Osteocyte (in vitro differentiated cells): ENCODE results near the gene FAS. TPM values are rescaled to one million over a fixed set of nuclear protein-coding genes. Genes with fewer than 3 reads are reported as not detected.

ENCODE experiments used
- DNase-seq: peaks from one replicate; pipeline ENCODE4 v3.0.0; 2021; ENCODE audit warnings: mixed read lengths; ENCODE audit not compliant: unreplicated experiment; ENCODE audit errors: extremely low spot score
- H3K27ac Mint-ChIP-seq: one replicate; pipeline ENCODE4 v1.8.0; 2021; ENCODE audit warnings: mild to moderate bottlenecking, mixed read lengths; ENCODE audit not compliant: unreplicated experiment
- H3K27me3 Mint-ChIP-seq: one replicate; pipeline ENCODE4 v1.8.0; 2021; ENCODE audit warnings: mixed read lengths; ENCODE audit not compliant: unreplicated experiment
- H3K36me3 Mint-ChIP-seq: one replicate; pipeline ENCODE4 v1.8.0; 2021; ENCODE audit warnings: mixed read lengths; ENCODE audit not compliant: unreplicated experiment
- H3K4me1 Mint-ChIP-seq: one replicate; pipeline ENCODE4 v1.8.0; 2021; ENCODE audit warnings: mixed read lengths; ENCODE audit not compliant: unreplicated experiment
- H3K4me3 Mint-ChIP-seq: one replicate; pipeline ENCODE4 v1.8.0; 2021; ENCODE audit warnings: mild to moderate bottlenecking, moderate library complexity, mixed read lengths; ENCODE audit not compliant: unreplicated experiment
- H3K9me3 Mint-ChIP-seq: one replicate; pipeline ENCODE4 v1.8.0; 2021; ENCODE audit warnings: mixed read lengths; ENCODE audit not compliant: unreplicated experiment
- total RNA-seq: library from RNA; stranded (reverse); gene quantifications from 2 replicates; pipeline ENCODE4 v1.2.1, GENCODE V29; 2021
- TF ChIP-seq, protein P1 (sequence below): fragments of 200-600 bp; sonication (generic); IDR thresholded peaks from 2 replicates; pipeline ENCODE4 v1.5.0; 2021; ENCODE audit warnings: antibody characterized with exemption, mild to moderate bottlenecking, moderate library complexity

Gene FAS
- total RNA-seq, 1 donor from 2014 or later: 8.8 TPM

DNA sequence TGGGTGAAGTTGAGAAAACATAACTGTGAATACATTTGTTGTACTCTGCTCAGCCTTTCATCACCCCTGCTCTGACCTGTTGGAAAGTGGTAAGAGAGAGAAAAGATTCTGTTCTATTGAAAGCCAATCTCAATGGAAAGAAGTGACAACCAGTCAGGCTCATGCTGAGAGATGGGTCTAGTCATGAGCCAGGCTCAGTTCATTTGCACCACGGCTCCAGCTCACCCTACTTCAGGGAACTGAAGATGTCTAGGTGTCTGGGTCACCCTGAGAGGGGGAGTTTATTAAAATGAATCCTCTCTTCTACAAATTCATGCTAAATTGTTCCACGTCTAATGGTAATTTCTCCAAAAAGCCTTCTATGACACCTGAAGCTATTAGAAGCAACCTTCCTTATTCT, 12.1 kb upstream of the FAS start:
- H3K4me1 Mint-ChIP-seq: peaks cover 24% of the 10 kb centered on the region
- H3K36me3 Mint-ChIP-seq: no peaks in the 10 kb centered on the region
- H3K27ac Mint-ChIP-seq: no peak overlapping the region
- no peak overlapping the region for H3K4me3 Mint-ChIP-seq
- no peak for DNase-seq
- H3K27me3 Mint-ChIP-seq: no peaks in the 10 kb centered on the region
- no peaks in the 10 kb centered on the region for H3K9me3 Mint-ChIP-seq
- TF ChIP-seq, protein P1, sequence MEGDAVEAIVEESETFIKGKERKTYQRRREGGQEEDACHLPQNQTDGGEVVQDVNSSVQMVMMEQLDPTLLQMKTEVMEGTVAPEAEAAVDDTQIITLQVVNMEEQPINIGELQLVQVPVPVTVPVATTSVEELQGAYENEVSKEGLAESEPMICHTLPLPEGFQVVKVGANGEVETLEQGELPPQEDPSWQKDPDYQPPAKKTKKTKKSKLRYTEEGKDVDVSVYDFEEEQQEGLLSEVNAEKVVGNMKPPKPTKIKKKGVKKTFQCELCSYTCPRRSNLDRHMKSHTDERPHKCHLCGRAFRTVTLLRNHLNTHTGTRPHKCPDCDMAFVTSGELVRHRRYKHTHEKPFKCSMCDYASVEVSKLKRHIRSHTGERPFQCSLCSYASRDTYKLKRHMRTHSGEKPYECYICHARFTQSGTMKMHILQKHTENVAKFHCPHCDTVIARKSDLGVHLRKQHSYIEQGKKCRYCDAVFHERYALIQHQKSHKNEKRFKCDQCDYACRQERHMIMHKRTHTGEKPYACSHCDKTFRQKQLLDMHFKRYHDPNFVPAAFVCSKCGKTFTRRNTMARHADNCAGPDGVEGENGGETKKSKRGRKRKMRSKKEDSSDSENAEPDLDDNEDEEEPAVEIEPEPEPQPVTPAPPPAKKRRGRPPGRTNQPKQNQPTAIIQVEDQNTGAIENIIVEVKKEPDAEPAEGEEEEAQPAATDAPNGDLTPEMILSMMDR: no peak

DNA sequence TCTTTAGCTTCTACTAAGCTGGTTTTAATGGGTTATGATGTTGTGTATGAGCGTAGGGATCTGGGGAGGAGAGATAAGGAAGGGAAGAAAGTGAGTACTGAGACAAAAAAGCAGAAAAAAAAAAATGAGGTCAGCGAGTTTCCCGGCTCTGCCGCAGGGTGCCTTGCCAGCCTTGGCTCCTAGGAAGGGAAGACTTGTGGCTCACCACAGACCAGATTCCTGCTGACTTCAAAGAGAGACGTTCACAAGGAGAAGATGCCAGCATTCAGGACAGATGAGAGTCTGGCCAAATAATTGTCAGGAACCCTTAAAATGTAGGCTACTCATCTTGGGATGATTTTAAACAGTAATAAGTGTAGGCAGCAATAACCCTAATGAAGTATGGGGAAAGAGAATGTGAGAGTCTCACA, 11.4 kb upstream of the FAS start:
- H3K9me3 Mint-ChIP-seq: no peaks in the 10 kb centered on the region
- TF ChIP-seq, protein P1: no peak
- no peak for DNase-seq
- H3K27me3 Mint-ChIP-seq: no peaks in the 10 kb centered on the region
- H3K4me3 Mint-ChIP-seq: no peak overlapping the region
- peak overlapping the region; percentile 36 for H3K27ac Mint-ChIP-seq
- H3K36me3 Mint-ChIP-seq: no peaks in the 10 kb centered on the region
- peaks cover 21% of the 10 kb centered on the region for H3K4me1 Mint-ChIP-seq

DNA sequence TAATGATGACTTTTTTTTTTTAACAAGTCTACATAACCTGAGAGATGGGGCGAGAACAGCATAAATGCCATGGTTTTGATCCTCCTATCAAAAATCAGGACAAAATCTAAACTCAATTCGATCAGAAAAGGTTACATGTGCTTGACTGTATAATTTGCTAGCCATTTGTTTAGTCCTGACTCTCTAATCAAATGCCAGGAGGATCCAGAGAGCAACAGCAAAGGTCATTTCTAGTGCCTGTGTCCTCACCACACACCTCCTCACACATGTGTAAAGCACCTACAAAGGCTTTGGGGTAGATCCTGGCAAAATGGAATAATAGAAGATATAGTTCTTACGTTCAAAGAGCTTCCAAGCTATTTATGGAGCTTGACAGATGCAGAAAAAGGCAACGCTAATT, 11.0 kb upstream of the FAS start:
- Mint-ChIP-seq H3K4me3 (no peak overlapping the region), H3K27me3 (no peaks in the 10 kb centered on the region), H3K27ac (no peak overlapping the region), H3K36me3 (no peaks in the 10 kb centered on the region), H3K4me1 (peaks cover 21% of the 10 kb centered on the region), H3K9me3 (no peaks in the 10 kb centered on the region)
- DNase-seq: no peak
- TF ChIP-seq, protein P1: no peak

DNA sequence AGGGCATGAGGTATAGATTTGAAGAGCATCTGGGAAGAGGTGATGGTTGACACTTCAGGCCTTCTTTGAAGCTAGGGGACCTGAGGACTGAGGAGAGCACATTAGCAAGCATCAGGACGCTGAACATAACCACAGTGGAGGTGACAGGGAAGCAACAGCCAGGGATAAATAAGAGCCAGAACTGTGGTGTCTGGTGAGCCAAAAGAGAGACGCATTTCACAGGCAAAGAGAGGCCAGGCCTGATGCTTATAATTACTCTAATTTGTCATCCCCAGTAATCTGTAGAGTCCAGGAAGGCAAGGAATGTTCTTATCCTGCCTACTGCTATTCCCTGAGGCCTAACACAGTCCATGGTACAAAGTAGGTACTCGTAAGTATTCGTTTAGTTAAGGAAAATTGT, 10.4 kb upstream of the FAS start:
- no peaks in the 10 kb centered on the region for H3K36me3 Mint-ChIP-seq
- no peaks in the 10 kb centered on the region for H3K9me3 Mint-ChIP-seq
- H3K4me1 Mint-ChIP-seq: peaks cover 19% of the 10 kb centered on the region
- H3K27me3 Mint-ChIP-seq: no peaks in the 10 kb centered on the region
- H3K27ac Mint-ChIP-seq: no peak overlapping the region
- H3K4me3 Mint-ChIP-seq: no peak overlapping the region
- no peak for DNase-seq
- TF ChIP-seq, protein P1: no peak

DNA sequence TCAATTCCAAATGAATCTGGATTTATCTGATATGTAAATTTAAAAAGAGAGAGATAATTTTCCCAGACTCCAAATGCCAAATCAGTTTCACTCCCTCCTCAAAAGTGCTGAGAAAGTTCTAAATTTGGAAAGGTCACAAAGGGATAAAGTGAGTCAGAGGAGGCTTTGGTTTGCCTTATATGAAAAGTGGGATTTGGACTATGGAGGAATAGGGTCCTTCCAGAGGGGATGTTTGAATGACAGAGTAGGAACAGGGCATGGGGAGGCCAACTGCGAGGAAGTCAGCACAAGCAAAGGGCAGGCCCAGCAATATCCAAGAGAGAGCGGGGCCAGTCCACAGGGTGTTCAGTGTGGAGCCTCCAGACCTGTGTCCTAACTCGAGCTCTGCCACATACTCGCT, 9.8 kb upstream of the FAS start:
- H3K4me3 Mint-ChIP-seq: no peak overlapping the region
- H3K36me3 Mint-ChIP-seq: no peaks in the 10 kb centered on the region
- peaks cover 20% of the 10 kb centered on the region for H3K4me1 Mint-ChIP-seq
- DNase-seq: no peak
- no peaks in the 10 kb centered on the region for H3K9me3 Mint-ChIP-seq
- TF ChIP-seq, protein P1: no peak
- no peak overlapping the region for H3K27ac Mint-ChIP-seq
- no peaks in the 10 kb centered on the region for H3K27me3 Mint-ChIP-seq
